GM21786 (cell line): ENCODE data around the gene AVPR2.

Experiments used
- ATAC-seq: cut with Tn5 transposase; IDR thresholded peaks from one replicate; pipeline ENCODE4 v1.9.1; 2021; ENCODE audit not compliant: unreplicated experiment

The AVPR2 gene

DNA sequence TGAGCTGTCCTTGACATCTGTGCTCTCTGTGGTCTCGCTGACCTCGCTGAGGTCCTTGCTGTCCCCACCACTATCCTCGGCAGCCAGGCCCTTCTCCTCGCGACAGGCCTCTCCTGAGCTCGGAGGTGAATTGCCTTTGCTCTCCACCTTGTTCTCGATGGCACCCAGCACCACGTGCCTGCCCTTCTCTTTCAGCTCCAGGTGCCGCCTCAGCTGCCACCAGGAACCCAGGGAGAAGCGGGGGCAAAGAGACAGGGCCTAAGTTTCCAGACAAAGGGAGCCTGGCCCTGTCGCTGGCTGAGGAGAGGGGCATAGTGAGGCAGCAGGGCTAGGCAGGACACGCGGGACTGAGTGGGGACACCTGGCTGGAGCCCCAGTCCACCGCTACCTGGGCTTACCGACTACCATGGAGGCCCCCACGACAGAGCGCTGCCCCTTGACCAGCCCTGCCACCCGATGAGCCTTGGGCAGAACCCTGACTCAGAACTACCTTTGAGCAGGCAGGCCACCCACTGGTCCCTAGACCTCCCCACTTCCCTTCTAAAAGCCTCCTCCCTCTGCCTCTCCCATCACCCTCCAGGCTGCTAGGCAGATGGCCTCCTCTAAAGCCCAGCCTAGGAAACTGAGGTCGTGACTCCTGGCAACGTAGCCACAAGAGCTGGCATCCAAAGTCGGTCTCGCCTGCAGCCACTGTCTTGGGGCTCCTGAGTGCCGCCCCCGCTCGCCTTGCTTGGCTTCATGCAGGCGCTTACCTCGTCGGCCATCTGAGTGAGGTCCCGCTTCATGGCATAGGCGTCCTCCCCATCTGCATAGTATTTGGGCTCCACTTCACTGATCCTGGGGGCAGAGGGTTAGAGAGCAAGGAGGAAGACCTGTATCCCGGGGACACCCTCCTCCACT, 25.8 kb downstream of the AVPR2 start:
- no peak for ATAC-seq

GRCh38 chrX:153931151-153931550, 26.7 kb downstream of the AVPR2 start:
- no peak for ATAC-seq

GRCh38 chrX:153931748-153932147, 27.3 kb downstream of the AVPR2 start:
- no peak for ATAC-seq

- ATAC-seq = no peak
Measured at GRCh38 chrX:153932220-153932915, 27.9 kb downstream of the AVPR2 start.

GRCh38 chrX:153933748-153934147, 29.3 kb downstream of the AVPR2 start:
- no peak for ATAC-seq

GRCh38 chrX:153934148-153934761, 29.8 kb downstream of the AVPR2 start:
- ATAC-seq = peak; percentile 1

GRCh38 chrX:153934762-153935325, 30.4 kb downstream of the AVPR2 start, which contains the start of gene NAA10:
Gene NAA10 (minus strand): TSS chrX:153935037. CDS start chrX:153934904, 133 bp downstream.
- peak; percentile 89 for ATAC-seq

GRCh38 chrX:153935326-153935851, 30.9 kb downstream of the AVPR2 start:
- no peak for ATAC-seq

DNA sequence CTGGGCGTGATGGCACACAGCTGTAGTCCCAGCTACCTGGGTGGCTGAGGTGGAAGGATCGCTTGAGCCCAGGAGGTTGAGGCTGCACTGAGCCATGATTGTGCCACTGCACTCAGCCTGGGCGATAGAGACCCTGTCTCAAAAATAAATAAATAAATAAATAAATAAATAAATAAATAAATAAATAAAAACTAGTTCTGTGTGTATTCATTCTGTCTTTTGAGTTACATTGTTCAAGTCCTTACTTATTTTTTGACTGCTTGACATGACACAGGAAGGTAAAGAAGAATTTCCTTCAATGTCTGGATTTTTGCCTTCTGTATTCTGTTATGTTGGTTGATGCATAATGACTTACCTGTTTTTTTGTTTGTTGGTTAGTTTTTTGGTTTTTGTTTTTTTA, 32.6 kb downstream of the AVPR2 start:
- no peak for ATAC-seq

GRCh38 chrX:153938226-153938786, 33.8 kb downstream of the AVPR2 start:
- no peak for ATAC-seq

- ATAC-seq = no peak
Measured at GRCh38 chrX:153939573-153939972, 35.1 kb downstream of the AVPR2 start.

DNA sequence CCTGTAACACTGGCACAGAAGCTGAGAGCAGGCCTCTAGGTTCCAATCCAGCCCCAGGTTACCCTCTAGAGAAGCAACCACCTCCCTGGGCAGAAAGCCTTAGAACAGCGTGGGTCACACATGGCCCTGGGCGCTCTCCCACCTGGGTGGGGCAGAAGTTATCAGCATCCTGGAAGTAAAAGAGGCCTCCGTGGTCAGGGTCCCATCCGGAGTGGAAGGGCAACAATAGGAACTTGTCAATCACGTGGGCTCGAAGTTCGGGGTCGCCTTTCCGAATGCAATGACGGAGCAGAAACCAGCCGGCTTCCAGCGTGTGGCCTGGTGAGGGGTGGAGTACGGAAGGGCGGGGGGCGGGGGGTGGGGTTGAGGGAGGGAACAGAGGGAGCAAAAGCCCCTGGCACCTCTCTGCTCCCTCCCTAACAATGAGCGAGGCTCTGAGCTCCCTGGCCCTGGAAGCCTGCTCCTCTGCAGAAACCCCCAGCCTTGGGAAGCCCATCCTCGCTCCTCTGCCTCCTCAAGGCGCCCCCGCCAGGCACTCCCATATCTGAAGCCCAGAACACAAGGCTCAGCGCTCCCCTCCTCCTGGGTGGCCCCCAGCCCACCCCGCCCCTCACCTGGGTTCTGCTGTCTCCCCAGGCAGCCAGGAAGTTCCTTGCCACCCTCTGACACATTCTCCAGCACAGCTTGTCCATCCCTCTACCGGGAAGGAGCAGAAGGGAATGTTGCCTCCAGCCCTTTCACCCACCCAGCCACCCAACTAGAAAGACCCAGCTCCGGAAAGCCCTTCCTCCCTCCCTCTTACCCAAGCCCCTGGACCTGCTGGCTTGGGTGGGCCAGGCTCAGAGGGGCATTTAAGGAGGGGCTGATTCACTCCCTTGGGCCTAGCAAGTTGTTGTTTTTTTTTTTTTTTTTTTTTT, 37.1 kb downstream of the AVPR2 start:
- no peak for ATAC-seq

DNA sequence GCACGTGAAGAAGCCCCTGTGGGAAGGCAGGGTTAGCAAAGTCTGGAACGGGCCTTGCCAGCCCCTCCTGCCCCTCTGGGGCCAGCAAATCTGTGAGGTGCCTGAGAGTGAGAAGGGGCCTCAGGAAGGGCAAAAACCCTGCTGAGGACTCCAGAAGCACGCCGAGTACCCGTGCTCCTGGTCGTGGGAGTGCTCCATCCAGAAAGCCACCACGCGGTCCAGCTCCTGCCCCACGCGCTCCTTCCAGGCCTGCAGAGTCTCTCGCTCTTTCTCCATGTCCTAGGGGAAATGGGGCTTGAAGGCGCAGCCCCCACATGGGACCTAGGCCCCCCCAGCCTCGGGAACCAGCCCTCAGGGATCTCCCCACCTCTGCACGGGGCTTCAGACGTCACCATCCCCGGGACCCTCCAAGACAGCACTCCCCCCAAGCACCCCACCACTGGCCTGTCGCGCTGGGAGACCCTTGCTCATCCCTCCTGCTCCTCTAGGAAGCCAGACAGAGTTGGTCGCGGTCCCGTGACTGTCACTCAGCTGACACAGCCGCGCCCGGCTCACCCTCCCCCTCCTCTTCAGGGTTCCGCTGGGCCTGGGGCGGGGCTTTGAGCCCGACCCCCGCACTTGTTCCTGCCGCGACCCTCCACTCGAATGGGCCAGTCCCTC, 39.8 kb downstream of the AVPR2 start, which contains the start of gene RENBP:
Gene RENBP, minus strand, starts transcription at position 504 of the 660 bp plus-strand sequence. Its CDS starts 33 bp downstream, at position 471.
- ATAC-seq = no peak

- ATAC-seq = no peak
Measured at GRCh38 chrX:153944800-153945150, 40.3 kb downstream of the AVPR2 start.

- no peak for ATAC-seq
Measured at GRCh38 chrX:153945956-153946943, 41.8 kb downstream of the AVPR2 start.

DNA sequence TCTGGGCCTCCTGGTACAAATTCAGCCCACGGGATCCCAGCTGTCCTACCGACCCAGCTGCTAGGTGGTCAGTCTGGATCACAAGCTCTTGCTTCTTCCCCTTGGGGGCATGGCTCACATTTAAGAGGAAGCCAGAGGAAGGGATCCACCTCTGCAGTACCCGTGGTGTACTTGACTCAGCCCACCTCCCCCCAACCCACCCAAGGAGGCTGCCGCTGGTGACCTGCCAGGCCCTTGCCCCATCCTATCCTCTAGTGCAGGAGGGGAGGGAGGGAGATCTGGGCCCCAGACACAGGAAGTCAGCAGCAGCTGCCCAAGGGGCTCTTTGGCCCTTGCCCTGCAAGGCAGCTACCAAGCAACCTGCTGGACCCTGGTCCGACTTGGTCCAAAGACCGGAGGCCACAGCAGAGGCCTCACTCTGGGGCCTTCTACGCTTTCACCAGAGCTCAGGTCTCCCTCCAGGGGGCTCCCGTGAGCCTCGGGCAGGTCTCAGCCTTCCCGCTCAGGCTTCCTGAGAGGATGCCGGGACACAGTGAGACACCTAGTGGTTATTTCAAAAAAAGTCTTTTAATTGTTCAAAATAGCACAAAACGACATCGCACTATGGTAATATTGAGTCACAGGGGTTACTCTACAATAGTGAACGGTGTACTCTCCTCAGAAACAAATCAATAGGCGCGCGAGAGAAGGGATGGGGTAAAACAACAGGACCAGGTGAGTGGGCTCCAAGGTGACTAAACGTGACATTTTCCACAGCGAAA, 42.7 kb downstream of the AVPR2 start:
- peak; percentile 80 for ATAC-seq

GRCh38 chrX:153948002-153948466, 43.6 kb downstream of the AVPR2 start:
- no peak for ATAC-seq
